Ovary (tissue), 3 donors: ENCODE results near the gene ZNF804B.

Experiments used
- EP300 ChIP-seq: sonication (generic); formaldehyde crosslinking; IDR thresholded peaks from one replicate; pipeline ENCODE4 v1.6.1; 2017; ENCODE audit warnings: antibody characterized with exemption
- POLR2A ChIP-seq: fragments of 450-650 bp; IDR thresholded peaks from one replicate; pipeline ENCODE4 v1.6.1; 2017; ENCODE audit warnings: antibody characterized with exemption, mild to moderate bottlenecking, moderate library complexity
- TF ChIP-seq, protein P1 (sequence below), 3 donors: fragments of 450-650 bp in 2 of 3; fragments of 200-600 bp in 1 of 3; IDR thresholded peaks; one replicate each; pipeline versions ENCODE4 v1.5.1 to v1.8.0; 2016 to 2022; ENCODE audit warnings: antibody characterized with exemption in 3 of 3, mild to moderate bottlenecking in 1 of 3
- donor health status: DM: no; HTN: no; CAD: no.

DNA sequence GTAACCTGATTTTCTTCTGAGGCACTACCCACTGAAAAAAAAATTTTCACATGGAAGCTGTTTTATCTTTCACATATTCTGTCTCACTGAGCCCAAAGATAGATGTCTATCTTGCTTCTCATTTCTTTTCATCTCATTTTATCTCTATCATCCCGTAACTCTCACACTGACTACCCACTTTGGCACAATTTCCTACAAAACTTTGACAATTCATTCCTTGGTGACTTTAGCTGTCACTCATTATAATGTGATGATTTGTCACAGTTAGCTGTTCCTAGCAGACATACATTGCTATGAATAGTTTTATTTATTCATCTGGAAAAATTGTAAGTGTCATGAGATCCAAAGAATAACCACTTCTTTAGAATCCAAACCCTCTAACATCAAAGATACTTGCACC, 625.9 kb downstream of the ZNF804B start:
- TF ChIP-seq, protein P1, sequence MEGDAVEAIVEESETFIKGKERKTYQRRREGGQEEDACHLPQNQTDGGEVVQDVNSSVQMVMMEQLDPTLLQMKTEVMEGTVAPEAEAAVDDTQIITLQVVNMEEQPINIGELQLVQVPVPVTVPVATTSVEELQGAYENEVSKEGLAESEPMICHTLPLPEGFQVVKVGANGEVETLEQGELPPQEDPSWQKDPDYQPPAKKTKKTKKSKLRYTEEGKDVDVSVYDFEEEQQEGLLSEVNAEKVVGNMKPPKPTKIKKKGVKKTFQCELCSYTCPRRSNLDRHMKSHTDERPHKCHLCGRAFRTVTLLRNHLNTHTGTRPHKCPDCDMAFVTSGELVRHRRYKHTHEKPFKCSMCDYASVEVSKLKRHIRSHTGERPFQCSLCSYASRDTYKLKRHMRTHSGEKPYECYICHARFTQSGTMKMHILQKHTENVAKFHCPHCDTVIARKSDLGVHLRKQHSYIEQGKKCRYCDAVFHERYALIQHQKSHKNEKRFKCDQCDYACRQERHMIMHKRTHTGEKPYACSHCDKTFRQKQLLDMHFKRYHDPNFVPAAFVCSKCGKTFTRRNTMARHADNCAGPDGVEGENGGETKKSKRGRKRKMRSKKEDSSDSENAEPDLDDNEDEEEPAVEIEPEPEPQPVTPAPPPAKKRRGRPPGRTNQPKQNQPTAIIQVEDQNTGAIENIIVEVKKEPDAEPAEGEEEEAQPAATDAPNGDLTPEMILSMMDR (IDR thresholded peaks at IDR 0.05): no peak
- TF ChIP-seq POLR2A: no peak
- no peak for TF ChIP-seq EP300
